Caco-2 (cell line): ENCODE results near the gene PPP2R3A. TPM values are rescaled to one million over a fixed set of nuclear protein-coding genes. Genes with fewer than 3 reads are reported as not detected.
A peak's percentile ranks its signal among the peaks of the same experiment; 100 is the strongest.

ENCODE experiments used
- BruUV-seq: library from RNA; stranded (reverse); fragments of 400-500 nt; replicated peaks from 2 replicates; lab custom pipeline; 2021; lab: Mats Ljungman, UMichigan
- CTCF ChIA-PET: fragments of 300-600 bp; sonication (Branson Sonifier 250); formaldehyde crosslinking; loops from one replicate; lab custom pipeline; 2022; ENCODE audit warnings: antibody characterized with exemption; lab: Charles Lee
- POLR2A ChIA-PET: fragments of 300-600 bp; sonication (Branson Sonifier 250); formaldehyde crosslinking; loops from one replicate; lab custom pipeline; 2022; ENCODE audit warnings: antibody characterized with exemption; lab: Charles Lee
- DNase-seq, 2 experiments: peaks; one replicate each; pipeline versions ENCODE4 v3.0.0 to v3.0.0-alpha.2; 2020 to 2022
- H3K27me3 ChIP-seq: replicated peaks from 2 replicates; pipeline ENCODE4 v1.6.0; 2011; ENCODE audit warnings: low read length; ENCODE audit not compliant: control insufficient read depth, insufficient read depth
- H3K36me3 ChIP-seq: 2 replicates; pipeline ENCODE4 v1.5.1; 2011; ENCODE audit warnings: low read length; ENCODE audit not compliant: control insufficient read depth, insufficient read depth
- H3K4me1 ChIP-seq: fragments of 250-450 bp; sonication (Bioruptor Pico); 2 replicates; pipeline ENCODE4 v1.5.1; 2020; ENCODE audit warnings: mild to moderate bottlenecking
- H3K4me3 ChIP-seq: 2 replicates; pipeline ENCODE4 v1.5.1; 2011; ENCODE audit warnings: low read depth, mild to moderate bottlenecking, control low read depth, low read length
- H3K9me3 ChIP-seq: fragments of 250-450 bp; sonication (Bioruptor Pico); 2 replicates; pipeline ENCODE4 v1.5.1; 2020; ENCODE audit warnings: mild to moderate bottlenecking, moderate library complexity
- H3K27ac Mint-ChIP-seq: one replicate; pipeline ENCODE4 v1.8.0; 2022; ENCODE audit warnings: mixed read lengths; ENCODE audit not compliant: unreplicated experiment
- H3K27me3 Mint-ChIP-seq: one replicate; pipeline ENCODE4 v1.8.0; 2022; ENCODE audit warnings: mixed read lengths; ENCODE audit not compliant: insufficient read depth, unreplicated experiment
- H3K36me3 Mint-ChIP-seq: one replicate; pipeline ENCODE4 v1.8.0; 2022; ENCODE audit warnings: mild to moderate bottlenecking, mixed read lengths; ENCODE audit not compliant: insufficient read depth, unreplicated experiment
- H3K4me1 Mint-ChIP-seq: one replicate; pipeline ENCODE4 v1.8.0; 2022; ENCODE audit warnings: low read depth, mixed read lengths; ENCODE audit not compliant: unreplicated experiment
- H3K4me3 Mint-ChIP-seq: one replicate; pipeline ENCODE4 v1.8.0; 2022; ENCODE audit warnings: mild to moderate bottlenecking, moderate library complexity, mixed read lengths; ENCODE audit not compliant: unreplicated experiment
- H3K9me3 Mint-ChIP-seq: one replicate; pipeline ENCODE4 v1.8.0; 2022; ENCODE audit warnings: mixed read lengths; ENCODE audit not compliant: unreplicated experiment
- intact Hi-C: fragments of 100-400 bp; cut with micrococcal nuclease; formaldehyde crosslinking; loops from one replicate; pipeline ENCODE4 v1.10.0; 2022; ENCODE audit not compliant: unreplicated experiment
- total RNA-seq: library from RNA; stranded (reverse); gene quantifications from 2 replicates; pipeline ENCODE4 v1.2.3, GENCODE V29; 2022
- TF ChIP-seq, protein P1 (sequence below), 2 experiments: fragments of 200-600 bp in 1 of 2; IDR thresholded peaks; 1 replicate in 1 of 2; 2 replicates in 1 of 2; pipeline versions ENCODE4 v1.5.1 to v1.8.0; 2011 to 2022; ENCODE audit warnings: antibody characterized with exemption in 1 of 2, control low read depth in 1 of 2, inconsistent platforms in 1 of 2, low read depth in 1 of 2, low read length in 1 of 2, mild to moderate bottlenecking in 1 of 2, moderate library complexity in 1 of 2; ENCODE audit not compliant: insufficient read depth in 1 of 2, severe bottlenecking in 1 of 2, unreplicated experiment in 1 of 2

PPP2R3A gene
- total RNA-seq, 1 experiment from 2014 or later = 9.5 TPM

DNA sequence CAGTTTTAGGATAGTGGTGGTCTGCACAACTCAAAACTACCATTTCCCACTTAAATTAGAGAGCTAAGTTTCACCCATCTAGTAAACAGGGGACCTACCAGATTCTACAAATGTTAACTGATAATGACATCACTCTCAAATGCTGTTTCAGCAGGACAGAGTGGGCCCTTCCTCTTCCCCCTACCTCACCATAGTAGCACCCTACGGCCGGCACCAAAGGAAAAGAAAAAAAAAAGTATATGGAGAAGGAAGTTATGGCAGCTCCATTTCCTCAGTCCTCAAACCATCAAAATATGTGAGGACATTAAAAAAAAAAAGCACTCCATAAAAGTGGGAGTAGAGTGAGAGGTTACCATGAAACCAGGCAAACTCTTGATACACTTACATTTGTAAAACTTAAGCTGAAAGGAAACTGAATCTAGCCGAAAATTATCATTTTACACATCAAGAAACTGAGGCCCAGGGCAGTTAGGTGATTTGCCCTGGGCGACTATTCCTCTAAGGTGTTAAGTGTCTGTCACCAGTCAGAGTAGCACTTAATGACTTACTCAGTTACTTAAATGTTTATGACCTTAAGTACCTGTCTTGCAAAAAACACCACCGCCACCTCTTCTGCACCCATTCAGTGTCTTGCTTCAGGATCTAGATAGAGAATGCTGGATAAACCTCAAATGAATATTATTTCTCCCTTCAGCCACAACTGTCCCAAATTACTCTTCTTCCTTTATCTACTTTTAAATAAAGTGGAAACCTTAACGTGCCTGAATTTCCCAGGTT, 227.9 kb downstream of the PPP2R3A start:
- H3K27me3 ChIP-seq = no peaks in the 10 kb centered on the region
- H3K36me3 ChIP-seq = no peaks in the 10 kb centered on the region
- peak overlapping the region; percentile 75 for H3K4me3 ChIP-seq
- TF ChIP-seq, protein P1, sequence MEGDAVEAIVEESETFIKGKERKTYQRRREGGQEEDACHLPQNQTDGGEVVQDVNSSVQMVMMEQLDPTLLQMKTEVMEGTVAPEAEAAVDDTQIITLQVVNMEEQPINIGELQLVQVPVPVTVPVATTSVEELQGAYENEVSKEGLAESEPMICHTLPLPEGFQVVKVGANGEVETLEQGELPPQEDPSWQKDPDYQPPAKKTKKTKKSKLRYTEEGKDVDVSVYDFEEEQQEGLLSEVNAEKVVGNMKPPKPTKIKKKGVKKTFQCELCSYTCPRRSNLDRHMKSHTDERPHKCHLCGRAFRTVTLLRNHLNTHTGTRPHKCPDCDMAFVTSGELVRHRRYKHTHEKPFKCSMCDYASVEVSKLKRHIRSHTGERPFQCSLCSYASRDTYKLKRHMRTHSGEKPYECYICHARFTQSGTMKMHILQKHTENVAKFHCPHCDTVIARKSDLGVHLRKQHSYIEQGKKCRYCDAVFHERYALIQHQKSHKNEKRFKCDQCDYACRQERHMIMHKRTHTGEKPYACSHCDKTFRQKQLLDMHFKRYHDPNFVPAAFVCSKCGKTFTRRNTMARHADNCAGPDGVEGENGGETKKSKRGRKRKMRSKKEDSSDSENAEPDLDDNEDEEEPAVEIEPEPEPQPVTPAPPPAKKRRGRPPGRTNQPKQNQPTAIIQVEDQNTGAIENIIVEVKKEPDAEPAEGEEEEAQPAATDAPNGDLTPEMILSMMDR (IDR thresholded peaks at IDR 0.05; ENCODE audit: insufficient read depth in 1 of 2, low read depth in 1 of 2, low read length in 1 of 2, severe bottlenecking in 1 of 2, unreplicated experiment in 1 of 2) = no peak
- H3K4me1 ChIP-seq = peaks cover 26% of the 10 kb centered on the region
- POLR2A ChIA-PET = interaction anchor here (1.0 to 1.1 kb wide), 2 partner anchors 54 to 57 kb away, joined by 3 to 5 read pairs; no protein-coding TSS in a partner anchor
- Mint-ChIP-seq H3K27ac (peak overlapping the region; percentile 98), H3K9me3 (no peaks in the 10 kb centered on the region), H3K4me3 (peak overlapping the region; percentile 86), H3K27me3 (no peaks in the 10 kb centered on the region), H3K36me3 (peaks cover 46% of the 10 kb centered on the region), H3K4me1 (peaks cover 6% of the 10 kb centered on the region)
- intact Hi-C loops = loop anchor here (10.0 kb wide), 1 partner anchor 151 kb away; no protein-coding TSS in a partner anchor
- no peak for DNase-seq
- CTCF ChIA-PET = no interaction called here
- BruUV-seq = no TSS peak
- no peaks in the 10 kb centered on the region for H3K9me3 ChIP-seq

DNA sequence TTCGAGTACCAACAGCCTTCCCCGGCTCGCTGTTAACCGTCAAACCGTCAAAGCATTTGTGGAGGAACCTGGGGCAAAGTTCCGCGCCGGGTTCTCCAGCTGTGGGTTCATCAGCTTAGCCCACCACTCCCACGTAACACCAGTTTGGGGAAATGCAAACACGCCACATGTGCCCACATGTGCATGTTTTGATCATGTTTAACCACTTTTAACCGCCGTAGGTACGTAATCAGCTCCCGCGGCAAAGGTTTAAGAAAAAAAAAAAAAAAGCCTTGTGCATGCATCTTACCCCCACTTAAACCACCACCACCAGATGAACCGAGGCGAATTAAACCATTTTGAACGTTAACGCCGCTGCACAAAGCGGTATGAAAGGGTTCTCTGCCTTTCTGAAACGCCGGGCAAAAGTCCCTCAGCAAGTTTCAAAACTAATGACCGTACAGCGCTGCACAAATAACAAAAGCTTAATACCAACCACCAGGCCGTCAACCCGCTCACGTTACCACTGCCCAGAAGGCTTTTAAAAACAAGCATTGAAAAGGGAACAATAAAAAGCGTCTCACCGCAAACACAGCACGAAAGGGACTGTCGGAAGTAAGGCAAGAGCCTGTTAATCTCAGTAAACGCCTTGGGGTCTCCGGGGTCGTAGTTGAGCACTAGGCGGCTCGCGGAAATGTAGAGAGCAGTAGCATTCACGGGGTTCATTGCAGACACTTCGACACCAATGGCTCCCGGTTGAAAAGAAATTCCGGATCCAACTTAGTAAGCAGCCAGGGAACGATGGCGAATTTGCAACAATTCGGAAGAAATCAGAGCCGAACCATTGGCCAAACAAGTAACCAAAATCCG, 229.1 kb downstream of the PPP2R3A start:
- CTCF ChIA-PET = interaction anchor here (0.7 to 1.0 kb wide), 3 partner anchors 56 to 558 kb away, joined by 3 to 5 read pairs (median 4); partner anchors contain the start of genes PCCB and STAG1
- H3K9me3 Mint-ChIP-seq = no peaks in the 10 kb centered on the region
- DNase-seq = peak; percentile 24 to 37
- H3K4me3 Mint-ChIP-seq = peak overlapping the region; percentile 86
- Histone ChIP-seq H3K4me3 (peak overlapping the region; percentile 75), H3K36me3 (no peaks in the 10 kb centered on the region), H3K27me3 (no peaks in the 10 kb centered on the region), H3K4me1 (peaks cover 24% of the 10 kb centered on the region), H3K9me3 (no peaks in the 10 kb centered on the region)
- TF ChIP-seq, protein P1 (IDR thresholded peaks at IDR 0.05; ENCODE audit: insufficient read depth in 1 of 2, low read depth in 1 of 2, low read length in 1 of 2, severe bottlenecking in 1 of 2, unreplicated experiment in 1 of 2) = no peak
- intact Hi-C loops = loop anchor here (10.0 kb wide), 1 partner anchor 150 kb away; no protein-coding TSS in a partner anchor
- POLR2A ChIA-PET = interaction anchor here (0.7 kb wide), 1 partner anchor 382 kb away, joined by 6 read pairs; no protein-coding TSS in a partner anchor
- H3K27me3 Mint-ChIP-seq = no peaks in the 10 kb centered on the region
- peak overlapping the region; percentile 98 for H3K27ac Mint-ChIP-seq
- H3K36me3 Mint-ChIP-seq = peaks cover 46% of the 10 kb centered on the region
- no TSS peak for BruUV-seq
- no peaks in the 10 kb centered on the region for H3K4me1 Mint-ChIP-seq
